BE2C (cell line): ENCODE data around the gene ANKRD11.

ENCODE experiments used
- DNase-seq: peaks from one replicate; pipeline ENCODE4 v3.0.0-alpha.2; 2020
- H3K27me3 ChIP-seq: fragments of 250-450 bp; sonication (Bioruptor Pico); 2 replicates; pipeline ENCODE4 v1.5.1; 2020; ENCODE audit warnings: mild to moderate bottlenecking
- H3K36me3 ChIP-seq: fragments of 250-450 bp; sonication (Bioruptor Pico); 2 replicates; pipeline ENCODE4 v1.5.1; 2020; ENCODE audit warnings: mild to moderate bottlenecking
- H3K4me1 ChIP-seq: fragments of 250-450 bp; sonication (Bioruptor Pico); 2 replicates; pipeline ENCODE4 v1.5.1; 2020
- H3K4me3 ChIP-seq: 2 replicates; pipeline ENCODE4 v1.5.1; 2011; ENCODE audit warnings: low read depth, low read length
- H3K9me3 ChIP-seq: fragments of 250-450 bp; sonication (Bioruptor Pico); 2 replicates; pipeline ENCODE4 v1.5.1; 2020
- CTCF ChIP-seq: IDR thresholded peaks from 2 replicates; pipeline ENCODE4 v1.5.1; 2012; ENCODE audit warnings: mild to moderate bottlenecking, low read depth, low read length

Gene ANKRD11

GRCh38 chr16:89343501-89344457 is 146.6 kb downstream of the ANKRD11 start:
- no peak for TF ChIP-seq CTCF
- Histone ChIP-seq H3K4me3 (no peak overlapping the region), H3K4me1 (peaks cover 3% of the 10 kb centered on the region; the same call in 1 of the 2 replicates), H3K27me3 (no peaks in the 10 kb centered on the region), H3K9me3 (no peaks in the 10 kb centered on the region), H3K36me3 (peaks cover 4% of the 10 kb centered on the region; the same call in 1 of the 2 replicates)
- no peak for DNase-seq

DNA sequence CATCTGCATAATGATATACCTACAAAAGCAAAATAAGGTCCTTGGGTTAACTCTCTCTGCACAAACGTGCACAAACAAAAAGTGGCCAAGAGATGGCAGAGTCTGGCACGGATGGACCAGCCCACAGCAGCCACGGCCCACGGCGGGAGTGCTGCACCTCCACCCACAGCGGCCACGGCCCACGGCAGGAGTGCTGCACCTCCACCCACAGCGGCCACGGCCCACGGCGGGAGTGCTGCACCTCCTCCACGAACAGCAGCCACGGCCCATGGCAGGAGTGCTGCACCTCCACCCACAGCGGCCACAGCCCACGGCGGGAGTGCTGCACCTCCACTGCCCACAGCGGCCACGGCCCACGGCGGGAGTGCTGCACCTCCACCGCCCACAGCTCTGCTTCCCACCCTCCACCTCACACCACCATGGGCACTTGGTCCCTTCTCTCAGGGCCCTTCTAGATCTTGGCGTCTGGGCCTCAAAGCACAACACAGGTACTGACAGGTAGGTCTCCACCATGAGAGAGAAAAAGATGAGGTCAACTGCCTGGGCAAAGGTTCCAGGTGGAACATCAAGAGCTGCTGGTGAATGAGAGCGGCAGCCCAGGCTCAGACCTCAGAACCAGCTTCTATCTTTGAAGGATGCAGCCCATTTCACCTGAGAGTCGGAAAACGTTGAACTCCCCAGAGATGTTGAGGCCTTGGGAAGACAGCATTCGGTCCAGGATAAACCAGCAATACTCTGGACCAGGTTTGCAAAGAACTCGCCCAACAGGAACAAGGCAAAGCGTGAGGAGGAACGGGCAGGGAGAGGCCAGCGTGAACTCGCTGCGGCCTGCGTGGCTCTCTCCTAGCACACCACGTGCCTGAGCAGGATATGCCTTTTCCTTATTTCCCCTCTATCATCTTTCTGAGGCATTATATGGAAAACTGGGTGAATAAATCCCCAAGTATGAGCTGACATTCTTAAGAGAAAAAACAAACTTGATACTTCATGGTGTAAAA is 148.4 kb downstream of the ANKRD11 start:
- Histone ChIP-seq H3K4me3 (no peak overlapping the region), H3K9me3 (no peaks in the 10 kb centered on the region; the same call in 1 of the 2 replicates), H3K36me3 (peaks cover 4% of the 10 kb centered on the region; the same call in 1 of the 2 replicates), H3K4me1 (peaks cover 3% of the 10 kb centered on the region; the same call in 1 of the 2 replicates), H3K27me3 (no peaks in the 10 kb centered on the region)
- TF ChIP-seq CTCF, result no peak
- DNase-seq, result no peak

GRCh38 chr16:89341279-89341678 is 149.1 kb downstream of the ANKRD11 start:
- DNase-seq, result no peak
- H3K9me3 ChIP-seq, result no peaks in the 10 kb centered on the region; the same call in 1 of the 2 replicates
- TF ChIP-seq CTCF, result no peak
- no peak overlapping the region for H3K4me3 ChIP-seq
- peaks cover 3% of the 10 kb centered on the region; the same call in 1 of the 2 replicates for H3K4me1 ChIP-seq
- H3K27me3 ChIP-seq, result no peaks in the 10 kb centered on the region
- peaks cover 4% of the 10 kb centered on the region; the same call in 1 of the 2 replicates for H3K36me3 ChIP-seq

- DNase-seq, result no peak
- Histone ChIP-seq H3K27me3 (no peaks in the 10 kb centered on the region), H3K4me3 (no peak overlapping the region), H3K9me3 (no peaks in the 10 kb centered on the region; the same call in 1 of the 2 replicates), H3K4me1 (peaks cover 5% of the 10 kb centered on the region), H3K36me3 (peaks cover 4% of the 10 kb centered on the region; the same call in 1 of the 2 replicates)
- no peak for TF ChIP-seq CTCF
These were observed 151.5 kb downstream of the ANKRD11 start for GRCh38 chr16:89338863-89339262.

DNA sequence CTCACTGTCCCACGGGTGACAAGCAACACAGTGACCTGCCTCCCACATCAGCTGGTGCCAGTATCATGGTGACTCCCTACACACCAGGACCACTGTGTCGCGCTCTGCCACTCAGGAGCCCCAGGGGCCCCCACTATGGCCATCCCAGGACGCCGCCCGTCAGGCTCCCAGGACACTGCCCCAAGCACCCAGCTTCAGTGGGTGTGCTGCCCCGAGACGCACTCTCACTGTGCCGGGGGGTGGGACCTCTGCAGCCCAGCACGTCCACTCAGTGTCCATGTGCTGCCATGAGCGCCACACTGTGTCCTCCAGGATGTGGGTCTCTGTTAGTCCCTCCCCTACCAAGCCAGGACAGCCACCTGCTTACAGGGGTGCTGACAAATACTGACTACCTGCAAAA is 152.4 kb downstream of the ANKRD11 start:
- Histone ChIP-seq H3K36me3 (peaks cover 4% of the 10 kb centered on the region; the same call in 1 of the 2 replicates), H3K27me3 (no peaks in the 10 kb centered on the region), H3K4me1 (peaks cover 5% of the 10 kb centered on the region), H3K4me3 (no peak overlapping the region), H3K9me3 (no peaks in the 10 kb centered on the region; the same call in 1 of the 2 replicates)
- no peak for TF ChIP-seq CTCF
- DNase-seq, result no peak
